Measurements from ENCODE around the gene RAB15.

DNA sequence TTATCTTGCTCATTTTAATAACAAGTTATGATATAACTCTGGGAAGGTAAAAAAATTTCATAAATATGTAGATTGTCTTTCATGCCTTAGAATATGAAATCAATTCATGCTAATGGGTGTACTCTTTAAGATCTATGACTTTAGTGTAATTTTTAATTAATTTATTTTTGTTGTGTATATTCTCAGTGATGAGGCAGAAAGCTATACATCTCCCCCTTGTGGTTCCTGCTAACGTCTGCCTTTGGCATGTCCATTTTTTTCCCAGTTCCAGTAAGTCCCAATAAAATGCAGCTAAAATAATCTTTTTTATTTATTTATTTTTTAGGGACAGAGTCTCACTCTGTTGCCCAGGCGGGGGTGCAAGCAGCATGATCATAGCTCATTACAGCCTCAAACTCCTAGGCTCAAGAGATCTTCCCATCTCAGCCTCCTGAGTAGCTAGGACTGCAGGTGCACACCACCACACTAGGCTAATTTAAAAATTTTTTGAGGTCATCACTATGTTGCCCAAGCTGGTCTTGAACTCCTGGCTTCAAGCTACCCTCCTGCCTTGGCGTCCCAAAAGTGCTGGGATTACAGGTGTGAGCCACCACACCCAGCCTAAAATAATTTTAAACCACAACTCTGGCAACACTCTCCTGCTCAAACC, 61.2 kb downstream of the RAB15 start:
- TF ChIP-seq, protein P1, sequence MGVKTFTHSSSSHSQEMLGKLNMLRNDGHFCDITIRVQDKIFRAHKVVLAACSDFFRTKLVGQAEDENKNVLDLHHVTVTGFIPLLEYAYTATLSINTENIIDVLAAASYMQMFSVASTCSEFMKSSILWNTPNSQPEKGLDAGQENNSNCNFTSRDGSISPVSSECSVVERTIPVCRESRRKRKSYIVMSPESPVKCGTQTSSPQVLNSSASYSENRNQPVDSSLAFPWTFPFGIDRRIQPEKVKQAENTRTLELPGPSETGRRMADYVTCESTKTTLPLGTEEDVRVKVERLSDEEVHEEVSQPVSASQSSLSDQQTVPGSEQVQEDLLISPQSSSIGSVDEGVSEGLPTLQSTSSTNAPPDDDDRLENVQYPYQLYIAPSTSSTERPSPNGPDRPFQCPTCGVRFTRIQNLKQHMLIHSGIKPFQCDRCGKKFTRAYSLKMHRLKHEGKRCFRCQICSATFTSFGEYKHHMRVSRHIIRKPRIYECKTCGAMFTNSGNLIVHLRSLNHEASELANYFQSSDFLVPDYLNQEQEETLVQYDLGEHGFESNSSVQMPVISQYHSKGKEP (tag by site-specific recombination; IDR thresholded peaks at IDR 0.05): no peak
- TF ChIP-seq ZNF830 (tag by site-specific recombination; IDR thresholded peaks at IDR 0.05; ENCODE audit: low read depth): no peak
